GM21825 (cell line): ENCODE results near the gene TMEM191C.
"Not testable (repeated sequence)": the region's sequence is repeated elsewhere in the genome, so short reads cannot be mapped to it uniquely, and the experiment has no call there.

Experiments used
- ATAC-seq: cut with Tn5 transposase; IDR thresholded peaks from one replicate; pipeline ENCODE4 v1.9.1; 2021; ENCODE audit warnings: mild to moderate bottlenecking, moderate library complexity; ENCODE audit not compliant: unreplicated experiment

TMEM191C gene

GRCh38 chr22:21467337-21468193, at the start of gene TMEM191C:
TSS of gene TMEM191C (plus strand) at chr22:21467387. CDS start at chr22:21467460, 73 bp downstream.
- not testable (repeated sequence) for ATAC-seq

- peak; percentile 18 for ATAC-seq
These were observed 49.3 kb upstream of the TMEM191C start for GRCh38 chr22:21417853-21418252.

DNA sequence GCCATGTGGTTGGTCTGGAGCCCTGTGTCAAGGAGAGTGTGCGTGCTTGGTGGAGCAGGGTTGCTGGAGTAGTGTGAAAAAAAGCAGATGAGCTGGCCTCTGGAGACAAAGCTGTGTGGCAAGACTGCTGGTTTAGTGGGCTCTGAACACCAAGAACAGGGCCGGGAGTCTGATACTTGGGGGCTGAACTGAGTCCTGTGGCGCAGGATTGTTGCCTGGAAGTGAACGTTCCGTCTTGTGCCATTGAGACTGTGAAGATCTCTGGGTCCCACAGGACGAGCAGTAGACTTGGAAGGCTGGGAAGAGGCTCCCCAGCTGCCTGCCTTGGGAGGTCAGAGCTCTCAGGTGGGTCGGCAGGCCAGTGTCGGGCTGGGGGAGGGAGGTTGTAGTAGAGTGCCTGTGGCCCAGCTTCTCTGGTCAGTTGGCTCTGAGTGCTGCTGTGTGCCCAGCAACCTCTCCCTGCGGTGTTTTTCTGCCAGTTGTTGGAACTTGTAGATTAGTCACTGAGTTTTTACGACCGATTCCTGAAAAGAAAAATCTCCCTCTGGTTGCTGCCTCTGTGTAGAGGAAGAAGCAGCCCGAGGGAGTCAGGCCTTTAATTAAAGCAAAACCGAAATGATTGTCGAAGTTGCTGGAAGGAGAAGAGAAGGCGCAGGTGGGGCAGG, 48.1 kb upstream of the TMEM191C start:
- not testable (repeated sequence) for ATAC-seq

DNA sequence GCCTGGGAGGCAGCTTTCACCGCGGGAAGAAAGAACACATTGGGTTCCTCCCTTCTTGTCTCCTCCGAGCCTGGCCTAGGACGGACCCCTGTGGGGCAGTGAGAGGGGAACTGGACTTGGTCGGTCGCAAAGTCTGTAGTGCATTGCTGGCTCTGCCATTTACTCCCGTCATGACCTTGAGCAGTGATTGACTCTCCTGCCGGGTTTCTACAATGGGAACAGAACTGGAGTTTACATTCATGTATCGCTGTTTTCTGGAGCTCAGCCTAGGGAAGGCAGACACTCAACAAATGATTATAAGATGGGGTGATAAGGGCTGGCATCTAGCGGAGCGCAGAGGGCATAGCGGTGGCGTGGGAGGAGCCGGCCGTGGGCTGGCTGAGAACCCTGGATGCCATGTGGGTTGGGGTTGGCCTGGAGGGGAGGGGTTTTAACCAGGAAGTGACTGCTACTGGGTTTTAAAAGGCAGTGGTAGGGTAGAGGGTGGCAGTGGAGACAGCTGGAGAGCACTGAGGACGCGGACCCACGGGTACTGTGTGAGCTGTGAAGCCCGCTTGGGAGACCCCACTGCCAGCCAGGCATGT, 46.9 kb upstream of the TMEM191C start:
- ATAC-seq: not testable (repeated sequence)

- ATAC-seq: not testable (repeated sequence)
These were observed 43.0 kb upstream of the TMEM191C start for GRCh38 chr22:21424084-21424709.

DNA sequence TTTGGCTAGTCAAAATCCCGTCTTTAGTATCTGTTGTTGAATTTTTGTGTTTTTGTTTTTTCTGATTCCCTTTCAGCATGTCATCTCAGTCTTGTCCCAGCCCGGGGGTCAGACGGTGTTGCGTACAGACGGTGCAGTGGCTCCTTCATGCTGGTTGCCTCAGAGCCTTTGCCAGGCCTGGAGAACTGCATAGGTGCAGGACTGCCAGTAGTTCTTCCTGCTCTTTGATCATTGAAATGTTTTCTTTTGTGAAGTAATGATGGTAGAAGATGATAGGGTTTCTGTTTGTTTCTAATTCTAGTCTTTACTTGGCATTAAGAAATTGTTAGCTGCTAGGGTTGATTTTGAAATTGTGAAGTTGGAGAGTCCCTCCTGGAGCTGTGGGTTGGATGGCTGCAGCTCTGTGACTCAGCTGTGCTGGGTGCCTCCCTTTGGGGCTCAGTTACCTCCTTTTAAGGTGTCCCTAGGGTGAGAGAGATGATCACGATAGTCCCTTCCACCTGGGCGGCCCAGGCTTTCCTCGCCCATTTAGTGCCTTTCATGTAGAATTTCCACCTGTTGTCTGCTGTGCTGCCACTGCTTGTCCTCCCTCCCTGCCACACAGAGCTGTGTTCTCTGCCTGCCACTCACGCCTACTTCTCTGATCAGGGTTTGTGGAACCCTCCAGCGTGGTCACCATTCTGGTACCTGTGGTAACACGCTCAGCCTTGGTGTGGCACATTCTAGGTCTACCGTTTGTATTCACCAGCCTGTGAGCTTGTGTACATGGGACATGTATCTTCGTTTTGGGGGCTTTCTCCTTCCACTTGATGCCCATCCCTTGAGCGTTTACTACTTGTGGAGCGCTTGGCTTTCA, 32.6 kb upstream of the TMEM191C start:
- not testable (repeated sequence) for ATAC-seq

GRCh38 chr22:21435998-21436810, 31.0 kb upstream of the TMEM191C start:
- ATAC-seq: not testable (repeated sequence)

GRCh38 chr22:21438013-21438412, 29.2 kb upstream of the TMEM191C start:
- not testable (repeated sequence) for ATAC-seq

DNA sequence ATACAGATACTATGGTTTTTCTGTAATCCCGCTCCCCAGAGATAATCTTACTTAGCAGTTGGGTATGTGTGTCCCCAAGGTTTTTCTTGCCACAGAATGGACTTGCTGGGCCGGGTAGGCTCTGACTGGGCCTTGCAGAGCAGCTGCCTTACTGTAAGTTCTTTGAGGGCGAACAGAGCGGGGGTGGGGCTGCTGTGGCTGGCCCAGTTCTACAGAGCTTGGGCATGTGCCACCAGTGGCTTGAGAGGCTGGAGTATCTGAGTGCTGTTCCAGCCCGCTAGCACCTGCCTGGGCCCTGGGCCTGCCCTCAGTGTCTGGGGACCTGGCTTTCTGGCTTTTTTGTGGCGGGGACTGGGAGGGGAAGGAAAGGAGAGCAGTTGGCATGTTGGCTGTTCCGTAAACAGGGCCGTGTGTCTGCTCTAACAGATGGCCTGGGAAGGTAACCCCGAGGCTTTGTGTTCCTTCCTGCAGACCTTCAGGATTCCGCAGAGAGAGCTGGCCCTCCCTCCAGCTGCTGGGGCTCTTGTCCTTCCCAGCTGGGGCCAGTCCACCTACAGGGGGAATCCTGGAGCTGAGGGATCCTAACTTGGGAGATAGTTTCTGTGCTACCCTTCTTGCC, 27.1 kb upstream of the TMEM191C start:
- ATAC-seq: not testable (repeated sequence)

GRCh38 chr22:21440676-21441075, 26.5 kb upstream of the TMEM191C start:
- ATAC-seq: not testable (repeated sequence)

- ATAC-seq: not testable (repeated sequence)
These were observed 26.0 kb upstream of the TMEM191C start for GRCh38 chr22:21441170-21441569.

DNA sequence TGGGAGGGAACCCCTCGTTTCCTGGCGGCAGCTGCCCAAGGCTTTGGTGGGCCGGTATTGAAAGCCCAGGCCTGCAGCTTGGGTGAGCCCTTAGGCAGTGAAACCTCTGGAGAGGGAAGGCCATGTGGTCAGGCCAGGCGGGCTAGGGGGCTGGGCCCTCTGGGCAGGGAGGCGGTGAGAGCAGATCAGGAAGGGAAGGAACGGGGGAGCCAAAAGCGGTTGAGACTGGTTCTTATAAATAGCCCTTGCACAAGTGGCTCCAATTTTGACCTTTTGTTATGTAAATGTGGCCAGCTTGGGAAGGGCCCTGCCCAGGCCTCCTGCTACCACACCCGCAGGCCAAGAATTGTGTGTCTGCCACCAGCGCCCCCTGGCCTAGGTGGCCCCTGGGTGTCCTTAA, 25.1 kb upstream of the TMEM191C start:
- not testable (repeated sequence) for ATAC-seq

- not testable (repeated sequence) for ATAC-seq
These were observed 24.5 kb upstream of the TMEM191C start for GRCh38 chr22:21442646-21443045.

DNA sequence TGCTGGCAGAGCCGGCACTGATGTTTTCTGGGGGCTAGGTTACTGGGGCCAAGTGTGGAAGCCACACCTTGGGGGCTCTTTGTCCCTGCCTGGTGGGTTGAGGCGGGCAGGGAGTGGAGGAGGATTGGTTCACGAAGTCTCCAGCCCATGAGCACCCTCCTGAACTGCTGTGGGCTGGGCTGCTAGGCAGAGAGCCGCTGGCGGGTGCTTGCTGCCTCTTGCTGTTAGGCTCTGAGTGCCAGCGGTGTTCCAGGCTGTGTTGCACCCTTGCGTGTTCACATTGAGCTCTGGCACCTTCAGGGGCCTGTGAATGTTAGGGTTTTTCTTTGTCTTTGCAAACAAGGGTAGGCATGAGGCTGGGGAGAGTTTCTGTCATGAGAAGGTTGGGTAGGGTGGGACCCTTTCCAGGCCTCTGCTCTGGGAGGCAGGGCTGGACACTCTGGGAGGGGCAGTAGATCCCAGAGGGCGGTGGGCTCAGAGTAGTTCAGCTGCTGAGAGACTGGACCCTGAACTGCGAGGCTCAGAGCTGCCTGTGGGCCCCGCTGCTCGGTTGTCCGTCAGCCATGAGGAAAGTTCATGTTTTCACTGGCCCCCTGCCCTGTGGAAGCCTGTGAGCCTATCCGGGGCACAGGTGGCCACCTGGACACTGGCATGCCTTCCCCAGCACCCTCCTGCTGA, 24.0 kb upstream of the TMEM191C start:
- no peak for ATAC-seq

DNA sequence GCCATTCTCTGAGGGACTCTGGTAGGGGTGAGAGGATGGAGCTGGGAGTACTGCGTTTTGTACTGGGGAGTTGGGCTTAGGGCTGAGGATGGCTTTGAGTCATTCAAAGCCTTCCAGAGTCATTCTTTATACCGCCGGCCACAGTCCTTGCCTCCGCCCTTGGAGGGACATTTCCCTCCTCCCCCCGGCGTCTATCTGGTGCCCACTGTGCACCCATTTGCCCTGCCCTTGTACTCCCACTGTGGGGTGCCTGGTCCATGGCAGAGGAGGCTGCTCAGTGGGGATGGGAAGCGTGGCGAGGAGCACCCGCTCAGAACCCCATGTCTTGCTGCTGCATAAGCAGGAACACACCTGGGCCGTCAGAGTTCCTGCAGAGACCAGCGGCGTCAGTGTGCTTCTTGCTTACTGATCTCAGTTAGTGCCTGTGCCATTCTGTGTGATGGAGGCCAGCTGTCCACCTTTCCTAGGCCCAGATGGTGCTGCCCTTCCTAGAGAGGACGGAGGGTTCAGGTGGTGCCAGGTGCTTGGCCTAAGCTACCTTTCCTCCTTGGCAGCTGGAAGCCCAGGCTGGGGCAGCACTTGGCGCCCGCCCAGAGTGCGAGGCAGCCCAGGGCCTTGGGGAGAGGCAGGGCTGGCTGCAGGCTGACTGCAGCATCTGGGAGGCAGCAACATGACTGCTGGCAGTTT, 23.3 kb upstream of the TMEM191C start:
- ATAC-seq: no peak

GRCh38 chr22:21444701-21445436, 22.3 kb upstream of the TMEM191C start:
- ATAC-seq: no peak
